WTC11 (cell line): ENCODE results near the gene BCL7C.

Experiments
- TF ChIP-seq, protein P1 (sequence below): fragments of 200-600 bp; IDR thresholded peaks from 2 replicates; pipeline ENCODE4 v1.8.0; 2022; ENCODE audit warnings: antibody characterized with exemption
- TF ChIP-seq, protein P2 (sequence below): sonication (generic); formaldehyde crosslinking; IDR thresholded peaks from 2 replicates; pipeline ENCODE4 v1.8.1; 2023; ENCODE audit warnings: mild to moderate bottlenecking, moderate library complexity, missing genetic modification reagents

DNA sequence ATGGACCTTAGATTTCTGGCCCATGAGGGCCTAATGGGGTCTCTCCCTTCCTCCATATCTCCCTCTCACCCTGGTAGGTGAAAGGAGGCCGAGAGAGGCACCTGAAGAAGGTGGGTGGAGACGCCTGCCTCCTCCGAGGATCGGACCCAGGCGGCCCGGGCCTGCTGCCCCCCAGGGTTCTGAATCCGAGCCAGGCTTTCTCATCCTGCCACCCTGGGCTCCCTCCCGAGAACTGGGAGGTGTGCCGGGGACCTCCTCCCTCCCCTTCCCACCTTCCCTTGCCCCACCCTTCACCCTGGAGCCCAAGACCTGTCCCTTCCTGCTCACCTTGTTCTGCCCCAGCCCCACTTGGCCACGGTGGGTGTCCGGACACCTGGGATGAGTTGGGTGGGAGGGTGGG, 34.5 kb upstream of the BCL7C start:
- TF ChIP-seq, protein P1, sequence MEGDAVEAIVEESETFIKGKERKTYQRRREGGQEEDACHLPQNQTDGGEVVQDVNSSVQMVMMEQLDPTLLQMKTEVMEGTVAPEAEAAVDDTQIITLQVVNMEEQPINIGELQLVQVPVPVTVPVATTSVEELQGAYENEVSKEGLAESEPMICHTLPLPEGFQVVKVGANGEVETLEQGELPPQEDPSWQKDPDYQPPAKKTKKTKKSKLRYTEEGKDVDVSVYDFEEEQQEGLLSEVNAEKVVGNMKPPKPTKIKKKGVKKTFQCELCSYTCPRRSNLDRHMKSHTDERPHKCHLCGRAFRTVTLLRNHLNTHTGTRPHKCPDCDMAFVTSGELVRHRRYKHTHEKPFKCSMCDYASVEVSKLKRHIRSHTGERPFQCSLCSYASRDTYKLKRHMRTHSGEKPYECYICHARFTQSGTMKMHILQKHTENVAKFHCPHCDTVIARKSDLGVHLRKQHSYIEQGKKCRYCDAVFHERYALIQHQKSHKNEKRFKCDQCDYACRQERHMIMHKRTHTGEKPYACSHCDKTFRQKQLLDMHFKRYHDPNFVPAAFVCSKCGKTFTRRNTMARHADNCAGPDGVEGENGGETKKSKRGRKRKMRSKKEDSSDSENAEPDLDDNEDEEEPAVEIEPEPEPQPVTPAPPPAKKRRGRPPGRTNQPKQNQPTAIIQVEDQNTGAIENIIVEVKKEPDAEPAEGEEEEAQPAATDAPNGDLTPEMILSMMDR: no peak
- TF ChIP-seq, protein P2, sequence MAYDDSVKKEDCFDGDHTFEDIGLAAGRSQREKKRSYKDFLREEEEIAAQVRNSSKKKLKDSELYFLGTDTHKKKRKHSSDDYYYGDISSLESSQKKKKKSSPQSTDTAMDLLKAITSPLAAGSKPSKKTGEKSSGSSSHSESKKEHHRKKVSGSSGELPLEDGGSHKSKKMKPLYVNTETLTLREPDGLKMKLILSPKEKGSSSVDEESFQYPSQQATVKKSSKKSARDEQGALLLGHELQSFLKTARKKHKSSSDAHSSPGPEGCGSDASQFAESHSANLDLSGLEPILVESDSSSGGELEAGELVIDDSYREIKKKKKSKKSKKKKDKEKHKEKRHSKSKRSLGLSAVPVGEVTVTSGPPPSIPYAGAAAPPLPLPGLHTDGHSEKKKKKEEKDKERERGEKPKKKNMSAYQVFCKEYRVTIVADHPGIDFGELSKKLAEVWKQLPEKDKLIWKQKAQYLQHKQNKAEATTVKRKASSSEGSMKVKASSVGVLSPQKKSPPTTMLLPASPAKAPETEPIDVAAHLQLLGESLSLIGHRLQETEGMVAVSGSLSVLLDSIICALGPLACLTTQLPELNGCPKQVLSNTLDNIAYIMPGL (CRISPR knock-in tag): no peak
